ENCODE data around the gene DCDC1. TPM values are rescaled to one million over a fixed set of nuclear protein-coding genes. Genes with fewer than 3 reads are reported as not detected.

Gene DCDC1
- total RNA-seq, 1 experiment from 2014 or later = 1.5 TPM

GRCh38 chr11:31102316-31102715 is 267.2 kb downstream of the DCDC1 start:
- Histone ChIP-seq H3K4me1 (ENCODE audit: control insufficient read depth in 1 of 2, insufficient read depth in 2 of 2, low read length in 2 of 2) (no peaks in the 10 kb centered on the region), H3K9me2 (ENCODE audit: insufficient read depth) (no peaks in the 10 kb centered on the region), H3K9me3 (ENCODE audit: control insufficient read depth in 1 of 2, insufficient read depth in 1 of 2, low read depth in 1 of 2, low read length in 2 of 2) (no peaks in the 10 kb centered on the region), H2AFZ (ENCODE audit: low read depth, low read length, poor library complexity, severe bottlenecking) (no peak overlapping the region), H3K79me2 (ENCODE audit: insufficient read depth, low read length) (no peaks in the 10 kb centered on the region), H4K20me1 (ENCODE audit: insufficient read depth) (no peaks in the 10 kb centered on the region), H3K4me2 (ENCODE audit: low read length) (no peak overlapping the region), H3K36me3 (ENCODE audit: control insufficient read depth in 1 of 2, insufficient read depth in 2 of 2, low read length in 2 of 2) (no peaks in the 10 kb centered on the region), H3K27me3 (ENCODE audit: insufficient read depth, low read length) (0 out of 2 replicates have a peak, but pooled peaks cover 4% of the 10 kb centered on the region), H3K9ac (ENCODE audit: low read length) (no peak overlapping the region), H3K27ac (ENCODE audit: low read depth, low read length) (no peak overlapping the region), H3K4me3 (replicated peaks in 1 of 2; ENCODE audit: low read depth in 1 of 2, low read length in 2 of 2) (no peak overlapping the region)
- ChIA-PET CTCF (no interaction called here), RAD21 (ENCODE audit: low non-redundant PET in 1 of 2, low total read pairs in 2 of 2, uncharacterized antibody in 2 of 2, unreplicated experiment in 2 of 2) (no interaction called here), POLR2A (no interaction called here)
- intact Hi-C loops (cut with micrococcal nuclease) = loop anchor here (10.0 kb wide), 1 partner anchor 292 kb away; no protein-coding TSS in a partner anchor
- ATAC-seq = no peak
- TF ChIP-seq TCF7L2 (IDR thresholded peaks at IDR 0.05; ENCODE audit: borderline replicate concordance, extremely low read depth, insufficient read depth, insufficient read length) = no peak
- TF ChIP-seq ZFX (IDR thresholded peaks at IDR 0.05) = no peak
- TF ChIP-seq SP1 (IDR thresholded peaks at IDR 0.05; ENCODE audit: low read depth) = no peak
- TF ChIP-seq ATF3 (IDR thresholded peaks at IDR 0.05) = no peak
- no peak for TF ChIP-seq EZH2phosphoT487 (IDR thresholded peaks at IDR 0.05; ENCODE audit: borderline replicate concordance)
- TF ChIP-seq POLR2AphosphoS5 (IDR thresholded peaks at IDR 0.05; ENCODE audit: low read depth, low read length) = no peak
- TF ChIP-seq ZNF274 (IDR thresholded peaks at IDR 0.05; ENCODE audit: low read depth, low read length) = no peak
- no peak for TF ChIP-seq ELF1 (IDR thresholded peaks at IDR 0.05; ENCODE audit: borderline replicate concordance, low read depth)
- TF ChIP-seq CBX3 (IDR thresholded peaks at IDR 0.05; ENCODE audit: low read depth) = no peak
- TF ChIP-seq CEBPB (IDR thresholded peaks at IDR 0.05; ENCODE audit: low read depth) = no peak
- TF ChIP-seq EZH2 (IDR thresholded peaks at IDR 0.05) = no peak
- no peak for TF ChIP-seq JUND (IDR thresholded peaks at IDR 0.05)
- no peak for TF ChIP-seq POLR2A (IDR thresholded peaks at IDR 0.05; ENCODE audit: borderline replicate concordance, extremely low read depth, insufficient read depth, insufficient read length)
- no peak for TF ChIP-seq SRF (IDR thresholded peaks at IDR 0.05; ENCODE audit: low read depth)
- TF ChIP-seq REST (IDR thresholded peaks at IDR 0.05; ENCODE audit: low read depth) = no peak
- TF ChIP-seq RAD21 (IDR thresholded peaks at IDR 0.05; ENCODE audit: low read depth) = no peak
- DNase-seq (ENCODE audit: low read depth, low spot score) = no peak
- BruUV-seq (replicated peaks) = no TSS peak

Measured in HCT116 (cell line).